HL-60 (cell line): ENCODE data around the gene TMEM141.

Experiments
- CTCF ChIP-seq: IDR thresholded peaks from one replicate; pipeline ENCODE4 v1.5.1; 2011; ENCODE audit warnings: low read length, control low read depth, inconsistent platforms; ENCODE audit not compliant: insufficient read depth
- GABPA ChIP-seq: IDR thresholded peaks from 2 replicates; pipeline ENCODE4 v1.6.1; 2012; ENCODE audit warnings: low read depth
- POLR2AphosphoS5 ChIP-seq: IDR thresholded peaks from 2 replicates; pipeline ENCODE4 v1.6.1; 2012; ENCODE audit warnings: low read depth
- TF ChIP-seq, protein P1 (sequence below): IDR thresholded peaks from 2 replicates; pipeline ENCODE4 v1.6.1; 2012; ENCODE audit warnings: low read depth; ENCODE audit not compliant: insufficient replicate concordance

DNA sequence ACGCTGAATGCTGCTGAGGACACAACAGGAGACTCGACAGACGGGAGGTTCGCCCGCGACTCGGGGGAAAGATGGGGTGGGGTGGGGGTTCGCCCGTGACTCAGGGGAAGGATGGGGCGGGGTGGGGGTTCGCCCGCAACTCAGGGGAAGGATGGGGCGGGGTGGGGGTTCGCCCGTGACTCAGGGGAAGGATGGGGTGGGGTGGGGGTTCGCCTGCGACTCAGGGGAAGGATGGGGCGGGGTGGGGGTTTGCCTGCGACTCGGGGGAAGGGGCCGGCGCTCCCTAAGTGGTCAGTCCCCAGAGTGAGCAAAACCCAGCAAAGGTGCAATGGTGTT is 45.0 kb upstream of the TMEM141 start:
- no peak for TF ChIP-seq CTCF
- no peak for TF ChIP-seq POLR2AphosphoS5
- TF ChIP-seq, protein P1, sequence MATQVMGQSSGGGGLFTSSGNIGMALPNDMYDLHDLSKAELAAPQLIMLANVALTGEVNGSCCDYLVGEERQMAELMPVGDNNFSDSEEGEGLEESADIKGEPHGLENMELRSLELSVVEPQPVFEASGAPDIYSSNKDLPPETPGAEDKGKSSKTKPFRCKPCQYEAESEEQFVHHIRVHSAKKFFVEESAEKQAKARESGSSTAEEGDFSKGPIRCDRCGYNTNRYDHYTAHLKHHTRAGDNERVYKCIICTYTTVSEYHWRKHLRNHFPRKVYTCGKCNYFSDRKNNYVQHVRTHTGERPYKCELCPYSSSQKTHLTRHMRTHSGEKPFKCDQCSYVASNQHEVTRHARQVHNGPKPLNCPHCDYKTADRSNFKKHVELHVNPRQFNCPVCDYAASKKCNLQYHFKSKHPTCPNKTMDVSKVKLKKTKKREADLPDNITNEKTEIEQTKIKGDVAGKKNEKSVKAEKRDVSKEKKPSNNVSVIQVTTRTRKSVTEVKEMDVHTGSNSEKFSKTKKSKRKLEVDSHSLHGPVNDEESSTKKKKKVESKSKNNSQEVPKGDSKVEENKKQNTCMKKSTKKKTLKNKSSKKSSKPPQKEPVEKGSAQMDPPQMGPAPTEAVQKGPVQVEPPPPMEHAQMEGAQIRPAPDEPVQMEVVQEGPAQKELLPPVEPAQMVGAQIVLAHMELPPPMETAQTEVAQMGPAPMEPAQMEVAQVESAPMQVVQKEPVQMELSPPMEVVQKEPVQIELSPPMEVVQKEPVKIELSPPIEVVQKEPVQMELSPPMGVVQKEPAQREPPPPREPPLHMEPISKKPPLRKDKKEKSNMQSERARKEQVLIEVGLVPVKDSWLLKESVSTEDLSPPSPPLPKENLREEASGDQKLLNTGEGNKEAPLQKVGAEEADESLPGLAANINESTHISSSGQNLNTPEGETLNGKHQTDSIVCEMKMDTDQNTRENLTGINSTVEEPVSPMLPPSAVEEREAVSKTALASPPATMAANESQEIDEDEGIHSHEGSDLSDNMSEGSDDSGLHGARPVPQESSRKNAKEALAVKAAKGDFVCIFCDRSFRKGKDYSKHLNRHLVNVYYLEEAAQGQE, result no peak
- TF ChIP-seq GABPA, result no peak
